GM21737 (cell line): ENCODE results near the gene FSTL1.
"Not testable (repeated sequence)": the region's sequence is repeated elsewhere in the genome, so short reads cannot be mapped to it uniquely, and the experiment has no call there.

ENCODE experiments used
- ATAC-seq: cut with Tn5 transposase; IDR thresholded peaks from one replicate; pipeline ENCODE4 v1.9.1; 2021; ENCODE audit warnings: mild to moderate bottlenecking, moderate library complexity; ENCODE audit not compliant: unreplicated experiment

FSTL1 gene

GRCh38 chr3:120418866-120419490, 31.8 kb downstream of the FSTL1 start:
- no peak for ATAC-seq

- ATAC-seq, result no peak
These were observed 32.3 kb downstream of the FSTL1 start for GRCh38 chr3:120418446-120418845.

- peak; percentile 98 for ATAC-seq
These were observed 33.4 kb downstream of the FSTL1 start for GRCh38 chr3:120417272-120417911.

GRCh38 chr3:120416868-120417267, 33.9 kb downstream of the FSTL1 start:
- ATAC-seq, result peak; percentile 29

GRCh38 chr3:120415756-120416155, 35.0 kb downstream of the FSTL1 start:
- no peak for ATAC-seq

- ATAC-seq, result no peak
These were observed 40.3 kb downstream of the FSTL1 start for GRCh38 chr3:120410541-120410940.

- ATAC-seq, result no peak
These were observed 40.7 kb downstream of the FSTL1 start for GRCh38 chr3:120410116-120410515.

- no peak for ATAC-seq
These were observed 43.1 kb downstream of the FSTL1 start for GRCh38 chr3:120407508-120408287.

GRCh38 chr3:120404876-120405275, 45.9 kb downstream of the FSTL1 start:
- no peak for ATAC-seq

GRCh38 chr3:120402257-120402656, 48.5 kb downstream of the FSTL1 start:
- no peak for ATAC-seq

- peak; percentile 77 for ATAC-seq
These were observed 51.4 kb downstream of the FSTL1 start for GRCh38 chr3:120399372-120399771.

GRCh38 chr3:120396469-120396868, 54.3 kb downstream of the FSTL1 start:
- no peak for ATAC-seq

- ATAC-seq, result no peak
These were observed 56.4 kb downstream of the FSTL1 start for GRCh38 chr3:120394347-120394746.

- ATAC-seq, result no peak
These were observed 57.0 kb downstream of the FSTL1 start for GRCh38 chr3:120393761-120394160.

GRCh38 chr3:120393243-120393642, 57.5 kb downstream of the FSTL1 start:
- no peak for ATAC-seq

- ATAC-seq, result no peak
These were observed 67.8 kb downstream of the FSTL1 start for GRCh38 chr3:120382941-120383447.

GRCh38 chr3:120381503-120381902, 69.3 kb downstream of the FSTL1 start:
- ATAC-seq, result no peak

GRCh38 chr3:120377948-120378347, 72.8 kb downstream of the FSTL1 start:
- ATAC-seq, result not testable (repeated sequence)

GRCh38 chr3:120370463-120370862, 80.3 kb downstream of the FSTL1 start:
- no peak for ATAC-seq

- ATAC-seq, result peak; percentile 92
These were observed 81.7 kb downstream of the FSTL1 start for GRCh38 chr3:120369037-120369467.

GRCh38 chr3:120368172-120368571, 82.6 kb downstream of the FSTL1 start:
- ATAC-seq, result no peak

- ATAC-seq, result no peak
These were observed 86.0 kb downstream of the FSTL1 start for GRCh38 chr3:120364821-120365220.
